CD14-positive monocyte (primary cell): Measurements from ENCODE around the gene HTR5A. TPM values are rescaled to one million over a fixed set of nuclear protein-coding genes. Genes with fewer than 3 reads are reported as not detected.

Source experiments
- DNase-seq, 3 donors: peaks; one replicate each; pipeline ENCODE4 v3.0.0-alpha.2; 2011 to 2022
- H2AFZ ChIP-seq: 2 replicates; pipeline ENCODE4 v1.6.0; 2012; ENCODE audit warnings: mild to moderate bottlenecking, low read depth, low read length, inconsistent platforms; ENCODE audit not compliant: insufficient read depth, poor library complexity, severe bottlenecking
- H3K27ac ChIP-seq, 2 donors: 1 replicate in 1 of 2; 2 replicates in 1 of 2; pipeline ENCODE4 v1.5.1; 2012 to 2013; ENCODE audit warnings: low read length in 2 of 2, control low read depth in 1 of 2, inconsistent platforms in 1 of 2, low read depth in 1 of 2, mild to moderate bottlenecking in 1 of 2
- H3K27me3 ChIP-seq, 2 donors: one replicate each; pipeline versions ENCODE4 v1.6.0 to v1.6.1; 2011 to 2013; ENCODE audit warnings: low read length in 2 of 2; ENCODE audit not compliant: control insufficient read depth in 2 of 2, insufficient read depth in 2 of 2
- H3K36me3 ChIP-seq, 2 donors: replicated peaks in 1 of 2; 1 replicate in 1 of 2; 2 replicates in 1 of 2; pipeline versions ENCODE4 v1.5.1 to v1.6.1; 2012 to 2013; ENCODE audit warnings: low read length in 2 of 2, control low read depth in 1 of 2, inconsistent platforms in 1 of 2, mild to moderate bottlenecking in 1 of 2; ENCODE audit not compliant: insufficient read depth in 2 of 2, control insufficient read depth in 1 of 2
- H3K4me1 ChIP-seq, 2 donors: 1 replicate in 1 of 2; 2 replicates in 1 of 2; pipeline versions ENCODE4 v1.5.1 to v1.6.1; 2012 to 2013; ENCODE audit warnings: low read length in 2 of 2, control low read depth in 1 of 2, inconsistent platforms in 1 of 2, mild to moderate bottlenecking in 1 of 2, moderate library complexity in 1 of 2; ENCODE audit not compliant: insufficient read depth in 2 of 2, control insufficient read depth in 1 of 2
- H3K4me2 ChIP-seq: replicated peaks from 2 replicates; pipeline ENCODE3; 2012; ENCODE audit warnings: low read length, moderate library complexity, mild to moderate bottlenecking; ENCODE audit not compliant: poor library complexity, severe bottlenecking; ENCODE audit errors: extremely low read depth
- H3K4me3 ChIP-seq, 3 experiments: fragments of 200-600 bp in 1 of 3; sonication (generic) in 1 of 3; replicated peaks in 1 of 3; 1 replicate in 2 of 3; 2 replicates in 1 of 3; pipeline ENCODE4 v1.5.1; 2011 to 2013; ENCODE audit warnings: low read length in 3 of 3, mild to moderate bottlenecking in 3 of 3, control low read depth in 2 of 3, low read depth in 2 of 3, inconsistent platforms in 1 of 3, moderate library complexity in 1 of 3
- H3K79me2 ChIP-seq: 2 replicates; pipeline ENCODE4 v1.6.0; 2012; ENCODE audit warnings: mild to moderate bottlenecking, control low read depth, inconsistent platforms, low read length, moderate library complexity; ENCODE audit not compliant: insufficient read depth
- H3K9ac ChIP-seq: 2 replicates; pipeline ENCODE4 v1.6.0; 2017; ENCODE audit warnings: low read length, mild to moderate bottlenecking; ENCODE audit not compliant: insufficient read depth, poor library complexity, severe bottlenecking
- H3K9me3 ChIP-seq, 2 donors: replicated peaks in 1 of 2; 1 replicate in 1 of 2; 2 replicates in 1 of 2; pipeline versions ENCODE4 v1.5.1 to v1.6.1; 2012 to 2013; ENCODE audit warnings: low read length in 2 of 2, control low read depth in 1 of 2; ENCODE audit not compliant: control insufficient read depth in 1 of 2, insufficient read depth in 1 of 2
- H4K20me1 ChIP-seq: 2 replicates; pipeline ENCODE4 v1.6.0; 2012; ENCODE audit warnings: mild to moderate bottlenecking, low read length, control low read depth, moderate library complexity; ENCODE audit not compliant: insufficient read depth
- H3K27ac Mint-ChIP-seq, 7 donors: one replicate each; pipeline ENCODE4 v1.8.0; 2020; ENCODE audit warnings: mild to moderate bottlenecking in 7 of 7, mixed read lengths in 7 of 7, moderate library complexity in 6 of 7, inconsistent platforms in 2 of 7
- H3K27me3 Mint-ChIP-seq, 3 donors: one replicate each; pipeline ENCODE4 v1.8.0; 2021 to 2022; ENCODE audit warnings: low read depth in 3 of 3, mild to moderate bottlenecking in 3 of 3, mixed read lengths in 3 of 3, moderate library complexity in 3 of 3, inconsistent platforms in 1 of 3
- H3K36me3 Mint-ChIP-seq, 2 donors: one replicate each; pipeline ENCODE4 v1.8.0; 2020; ENCODE audit warnings: mixed read lengths in 2 of 2, inconsistent platforms in 1 of 2, mild to moderate bottlenecking in 1 of 2
- H3K4me1 Mint-ChIP-seq: one replicate; pipeline ENCODE4 v1.8.0; 2020; ENCODE audit warnings: mild to moderate bottlenecking, mixed read lengths
- H3K4me3 Mint-ChIP-seq, 2 donors: one replicate each; pipeline ENCODE4 v1.8.0; 2020; ENCODE audit warnings: mild to moderate bottlenecking in 2 of 2, mixed read lengths in 2 of 2, moderate library complexity in 1 of 2
- H3K9me3 Mint-ChIP-seq, 7 donors: one replicate each; pipeline ENCODE4 v1.8.0; 2020 to 2022; ENCODE audit warnings: mixed read lengths in 7 of 7, mild to moderate bottlenecking in 6 of 7, moderate library complexity in 6 of 7, inconsistent platforms in 2 of 7
- WGBS: methylation state at CpG from one replicate; pipeline ENCODE4 v1.1.5; 2013; ENCODE audit warnings: missing lambda C conversion rate; ENCODE audit not compliant: insufficient coverage; 5-methylcytosine and 5-hydroxymethylcytosine counted together
- intact Hi-C, 2 donors: fragments of 100-400 bp; cut with micrococcal nuclease; formaldehyde crosslinking; loops; one replicate each; pipeline versions ENCODE4 v1.15.0 to v1.15.1; 2023
- polyA plus RNA-seq, 3 donors: library from polyadenylated mRNA; depleted of rRNA in 1 of 3; unstranded in 2 of 3; stranded (reverse) in 1 of 3; fragments of 300-500 nt in 2 of 3; fragments of >200 nt in 1 of 3; fragmentation: Illumina TruSeq in 2 of 3; gene quantifications; 1 replicate in 2 of 3; 2 replicates in 1 of 3; pipeline ENCODE4 v1.2.3, GENCODE V29; 2012 to 2021
- TF ChIP-seq, protein P1 (sequence below): fragments of 200-600 bp; IDR thresholded peaks from one replicate; pipeline ENCODE4 v1.8.0; 2022; ENCODE audit warnings: antibody characterized with exemption, mild to moderate bottlenecking

HTR5A gene
- polyA plus RNA-seq, 3 donors = not detected

- H3K4me2 ChIP-seq = no peak overlapping the region
- H3K79me2 ChIP-seq = no peaks in the 10 kb centered on the region
- TF ChIP-seq, protein P1, sequence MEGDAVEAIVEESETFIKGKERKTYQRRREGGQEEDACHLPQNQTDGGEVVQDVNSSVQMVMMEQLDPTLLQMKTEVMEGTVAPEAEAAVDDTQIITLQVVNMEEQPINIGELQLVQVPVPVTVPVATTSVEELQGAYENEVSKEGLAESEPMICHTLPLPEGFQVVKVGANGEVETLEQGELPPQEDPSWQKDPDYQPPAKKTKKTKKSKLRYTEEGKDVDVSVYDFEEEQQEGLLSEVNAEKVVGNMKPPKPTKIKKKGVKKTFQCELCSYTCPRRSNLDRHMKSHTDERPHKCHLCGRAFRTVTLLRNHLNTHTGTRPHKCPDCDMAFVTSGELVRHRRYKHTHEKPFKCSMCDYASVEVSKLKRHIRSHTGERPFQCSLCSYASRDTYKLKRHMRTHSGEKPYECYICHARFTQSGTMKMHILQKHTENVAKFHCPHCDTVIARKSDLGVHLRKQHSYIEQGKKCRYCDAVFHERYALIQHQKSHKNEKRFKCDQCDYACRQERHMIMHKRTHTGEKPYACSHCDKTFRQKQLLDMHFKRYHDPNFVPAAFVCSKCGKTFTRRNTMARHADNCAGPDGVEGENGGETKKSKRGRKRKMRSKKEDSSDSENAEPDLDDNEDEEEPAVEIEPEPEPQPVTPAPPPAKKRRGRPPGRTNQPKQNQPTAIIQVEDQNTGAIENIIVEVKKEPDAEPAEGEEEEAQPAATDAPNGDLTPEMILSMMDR = no peak
- no peaks in the 10 kb centered on the region for H3K36me3 ChIP-seq
- no peak overlapping the region for H3K4me3 ChIP-seq
- no peak overlapping the region for H2AFZ ChIP-seq
- no peak overlapping the region for H3K27ac Mint-ChIP-seq
- no peak for DNase-seq
- intact Hi-C loops = no loop called here
- no peaks in the 10 kb centered on the region for H3K4me1 Mint-ChIP-seq
- H3K9me3 Mint-ChIP-seq = peaks cover 8 to 42% (median 20%) of the 10 kb centered on the region in 7 donors
- H3K4me3 Mint-ChIP-seq = no peak overlapping the region
- H3K27ac ChIP-seq = no peak overlapping the region
- H3K36me3 Mint-ChIP-seq = no peaks in the 10 kb centered on the region
- H3K4me1 ChIP-seq = no peaks in the 10 kb centered on the region
- peaks cover 23 to 32% of the 10 kb centered on the region in 2 donors for H3K9me3 ChIP-seq
- WGBS = no CpG with 5 or more reads among the region's 5 CpGs
- H3K27me3 ChIP-seq = no peaks in the 10 kb centered on the region
- peaks cover 0 to 9% (median 1%) of the 10 kb centered on the region in 3 donors for H3K27me3 Mint-ChIP-seq
- no peak overlapping the region for H3K9ac ChIP-seq
- H4K20me1 ChIP-seq = no peaks in the 10 kb centered on the region
These were observed 52.7 kb downstream of the HTR5A start for GRCh38 chr7:155122831-155123230.

- H3K9ac ChIP-seq = no peak overlapping the region
- intact Hi-C loops = no loop called here
- Mint-ChIP-seq H3K36me3 (no peaks in the 10 kb centered on the region), H3K4me1 (no peaks in the 10 kb centered on the region), H3K27ac (no peak overlapping the region), H3K27me3 (peaks cover 0 to 9% (median under 1%) of the 10 kb centered on the region in 3 donors), H3K4me3 (no peak overlapping the region), H3K9me3 (peaks cover 8 to 42% (median 20%) of the 10 kb centered on the region in 7 donors)
- no CpG with 5 or more reads among the region's 1 CpG for WGBS
- no peaks in the 10 kb centered on the region for H3K27me3 ChIP-seq
- no peaks in the 10 kb centered on the region for H3K36me3 ChIP-seq
- no peaks in the 10 kb centered on the region for H3K79me2 ChIP-seq
- H2AFZ ChIP-seq = no peak overlapping the region
- H4K20me1 ChIP-seq = no peaks in the 10 kb centered on the region
- no peak overlapping the region for H3K4me2 ChIP-seq
- no peak overlapping the region for H3K27ac ChIP-seq
- TF ChIP-seq, protein P1 = no peak
- H3K9me3 ChIP-seq = peaks cover 23 to 32% of the 10 kb centered on the region in 2 donors
- no peak for DNase-seq
- no peak overlapping the region for H3K4me3 ChIP-seq
- H3K4me1 ChIP-seq = no peaks in the 10 kb centered on the region
These were observed 53.3 kb downstream of the HTR5A start for GRCh38 chr7:155123413-155123812.
